Left lung (tissue), 14 donors: ENCODE data around the gene TXNL4B. TPM values are rescaled to one million over a fixed set of nuclear protein-coding genes. Genes with fewer than 3 reads are reported as not detected.

Experiments
- ATAC-seq: fragments of 200-7000 bp; cut with Tn5 transposase; one replicate; pipeline ENCODE4 v1.9.1; 2020; ENCODE audit warnings: moderate library complexity
- DNase-seq, 4 donors: peaks; one replicate each; pipeline ENCODE4 v3.0.0-alpha.2; 2013 to 2020
- H3K27ac ChIP-seq, 2 donors: fragments of 200-600 bp; sonication (generic) in 1 of 2; one replicate each; pipeline versions ENCODE4 v1.5.0 to v1.8.0; 2020 to 2021
- H3K27me3 ChIP-seq, 2 donors: fragments of 200-600 bp; sonication (generic) in 1 of 2; one replicate each; pipeline versions ENCODE4 v1.5.0 to v1.8.0; 2020 to 2021
- H3K36me3 ChIP-seq, 2 donors: fragments of 200-600 bp; sonication (generic) in 1 of 2; one replicate each; pipeline versions ENCODE4 v1.5.0 to v1.8.0; 2020 to 2021
- H3K4me1 ChIP-seq, 2 donors: fragments of 200-600 bp; one replicate each; pipeline ENCODE4 v1.8.0; 2021
- H3K4me3 ChIP-seq, 2 donors: fragments of 200-600 bp; sonication (generic) in 1 of 2; one replicate each; pipeline versions ENCODE4 v1.5.0 to v1.8.0; 2020 to 2021; ENCODE audit warnings: mild to moderate bottlenecking in 1 of 2
- H3K9me3 ChIP-seq, 2 donors: fragments of 200-600 bp; sonication (generic) in 1 of 2; one replicate each; pipeline versions ENCODE4 v1.5.0 to v1.8.0; 2020 to 2021
- CTCF ChIP-seq, 2 donors: fragments of 200-600 bp; sonication (generic) in 1 of 2; IDR thresholded peaks; one replicate each; pipeline versions ENCODE4 v1.5.0 to v1.8.0; 2021; ENCODE audit warnings: antibody characterized with exemption in 2 of 2
- intact Hi-C, 2 donors: fragments of 100-400 bp; cut with DNase I; formaldehyde crosslinking; loops; one replicate each; pipeline versions ENCODE4 v1.11.2 to v1.14.2; 2022
- long read RNA-seq, 12 donors: library from polyadenylated mRNA in 2 of 12; unstranded in 2 of 12; transcript quantifications; one replicate each; pipeline ENCODE4 v2.0.0 and lab custom pipeline, GENCODE V29; 2019 to 2026
- polyA plus RNA-seq, 6 donors: library from polyadenylated mRNA; unstranded; fragments of 120-200 nt; gene quantifications; one replicate each; pipeline ENCODE4 v1.2.1, GENCODE V29; 2013; ENCODE audit not compliant: insufficient read length in 6 of 6
- total RNA-seq, 2 donors: library from RNA; stranded (reverse); fragmentation: NEBNext Ultra II Directional; extraction: Animal tissue kit (Norgen Biotek cat#: 25700); gene quantifications; one replicate each; pipeline ENCODE4 v1.2.1, GENCODE V29; 2021
- donor health status: DM: no; HTN: yes; CAD: no.
- donor health status: DM: no; HTN: no; CAD: no.

TXNL4B gene
- total RNA-seq (10 to 100 TPM in 1 of 2 donors, 1 to 10 TPM in 1; 9.8 to 11.7 TPM), polyA plus RNA-seq (10 to 100 TPM; 16.9 to 22.9 (median 20.3) TPM)
- long read RNA-seq, donor 1, transcript TXNL4B-201 (4 exons, 2,556 nt) = major isoform, 7 of 7 reads
- long read RNA-seq, donor 1, partial matches to known transcripts = 0 of 7 reads
- long read RNA-seq, donor 1, other reads (novel, unspliced or antisense) = 0 of 7 reads
- long read RNA-seq, donor 2, partial matches to known transcripts = 0 of 3 reads
- long read RNA-seq, donor 2, other reads (novel, unspliced or antisense) = 0 of 3 reads
- long read RNA-seq, donor 3, transcript TXNL4B-201 (4 exons, 2,556 nt) = major isoform, 9 of 9 reads
- long read RNA-seq, donor 3, partial matches to known transcripts = 0 of 9 reads
- long read RNA-seq, donor 3, other reads (novel, unspliced or antisense) = 0 of 9 reads
- long read RNA-seq, donor 4, partial matches to known transcripts = 1 of 6 reads
- long read RNA-seq, donor 4, other reads (novel, unspliced or antisense) = 3 of 6 reads
- long read RNA-seq, donor 5, partial matches to known transcripts = 12 of 16 reads
- long read RNA-seq, donor 5, other reads (novel, unspliced or antisense) = 0 of 16 reads
- long read RNA-seq, donor 6, transcript TXNL4B-201 (4 exons, 2,556 nt) = major isoform, 5 of 5 reads
- long read RNA-seq, donor 6, partial matches to known transcripts = 0 of 5 reads
- long read RNA-seq, donor 6, other reads (novel, unspliced or antisense) = 0 of 5 reads
- long read RNA-seq, donor 7, partial matches to known transcripts = 0 of 2 reads
- long read RNA-seq, donor 7, other reads (novel, unspliced or antisense) = 0 of 2 reads
- long read RNA-seq, donor 8, partial matches to known transcripts = 0 of 4 reads
- long read RNA-seq, donor 8, other reads (novel, unspliced or antisense) = 0 of 4 reads
- long read RNA-seq, donor 9 = 0 reads
- long read RNA-seq, donor 10, transcript TXNL4B-201 (4 exons, 2,556 nt) = major isoform, 6 of 7 reads
- long read RNA-seq, donor 10, partial matches to known transcripts = 1 of 7 reads
- long read RNA-seq, donor 10, other reads (novel, unspliced or antisense) = 0 of 7 reads
- long read RNA-seq, donor 11 = 0 reads
- long read RNA-seq, donor 12, partial matches to known transcripts = 0 of 4 reads
- long read RNA-seq, donor 12, other reads (novel, unspliced or antisense) = 0 of 4 reads

GRCh38 chr16:72093448-72094265 lies at the start of gene TXNL4B, which contains the start of gene DHX38:
Gene TXNL4B, minus strand, starts transcription at chr16:72093620. Its CDS starts 2,871 bp downstream, at chr16:72090749.
Gene DHX38, plus strand, starts transcription at chr16:72093847. Its CDS starts 2,311 bp downstream, at chr16:72096158.
- peaks cover 18 to 46% of the 10 kb centered on the region in 2 donors for H3K4me1 ChIP-seq
- no peak for TF ChIP-seq CTCF (IDR thresholded peaks at IDR 0.05)
- no peaks in the 10 kb centered on the region for H3K9me3 ChIP-seq
- peak; percentile 99 for ATAC-seq
- H3K27me3 ChIP-seq = no peaks in the 10 kb centered on the region
- peak within 1 kb of the TSS; percentile 89 to 92 for H3K27ac ChIP-seq
- DNase-seq = peak; percentile 92 to 99 (median 96)
- peaks cover 0 to 47% of the 10 kb centered on the region in 2 donors for H3K36me3 ChIP-seq
- peak within 1 kb of the TSS; percentile 75 to 93 for H3K4me3 ChIP-seq
- intact Hi-C loops = loop anchor here in 1 of 2 donors (10.0 kb wide), 1 partner anchor 79 kb away; no protein-coding TSS in a partner anchor

GRCh38 chr16:72142476-72142875 lies 49.1 kb upstream of the TXNL4B start:
- no peaks in the 10 kb centered on the region for H3K9me3 ChIP-seq
- H3K4me3 ChIP-seq = no peak overlapping the region
- DNase-seq = no peak
- no peaks in the 10 kb centered on the region for H3K4me1 ChIP-seq
- H3K27ac ChIP-seq = no peak overlapping the region
- no peak for TF ChIP-seq CTCF (IDR thresholded peaks at IDR 0.05)
- no peaks in the 10 kb centered on the region for H3K27me3 ChIP-seq
- intact Hi-C loops = no loop called here
- ATAC-seq = no peak
- no peaks in the 10 kb centered on the region for H3K36me3 ChIP-seq

- no peak for DNase-seq
- H3K4me3 ChIP-seq = no peak overlapping the region
- H3K4me1 ChIP-seq = no peaks in the 10 kb centered on the region
- no peaks in the 10 kb centered on the region for H3K9me3 ChIP-seq
- H3K36me3 ChIP-seq = no peaks in the 10 kb centered on the region
- no peak overlapping the region for H3K27ac ChIP-seq
- no peak for ATAC-seq
- TF ChIP-seq CTCF (IDR thresholded peaks at IDR 0.05) = no peak
- intact Hi-C loops = no loop called here
- H3K27me3 ChIP-seq = no peaks in the 10 kb centered on the region
Observed at GRCh38 chr16:72139908-72140307, 46.5 kb upstream of the TXNL4B start.

GRCh38 chr16:72138064-72138572 lies 44.7 kb upstream of the TXNL4B start:
- H3K36me3 ChIP-seq = no peaks in the 10 kb centered on the region
- DNase-seq = no peak
- H3K4me1 ChIP-seq = no peaks in the 10 kb centered on the region
- no peaks in the 10 kb centered on the region for H3K27me3 ChIP-seq
- no peak overlapping the region for H3K4me3 ChIP-seq
- H3K9me3 ChIP-seq = no peaks in the 10 kb centered on the region
- ATAC-seq = no peak
- intact Hi-C loops = no loop called here
- TF ChIP-seq CTCF (IDR thresholded peaks at IDR 0.05) = no peak
- H3K27ac ChIP-seq = no peak overlapping the region
